HEK293 (cell line): Measurements from ENCODE around the gene FADS1.

Experiments used
- HOXA7 ChIP-seq: sonication (generic); formaldehyde crosslinking; IDR thresholded peaks from 2 replicates; pipeline ENCODE4 v1.8.1; 2022; ENCODE audit warnings: missing genetic modification reagents, borderline replicate concordance
- SP2 ChIP-seq: fragments of 450-650 bp; formaldehyde crosslinking; IDR thresholded peaks from 2 replicates; pipeline ENCODE4 v1.5.1; 2016; ENCODE audit warnings: missing biosample characterization, missing genetic modification characterization
- ZNF121 ChIP-seq: fragments of 450-650 bp; formaldehyde crosslinking; IDR thresholded peaks from 2 replicates; pipeline ENCODE4 v1.5.1; 2016; ENCODE audit warnings: missing biosample characterization, missing genetic modification characterization
- ZNF488 ChIP-seq: fragments of 450-650 bp; formaldehyde crosslinking; IDR thresholded peaks from 2 replicates; pipeline ENCODE4 v1.5.1; 2016; ENCODE audit warnings: missing biosample characterization, missing genetic modification characterization
- ZNF624 ChIP-seq: fragments of 450-650 bp; formaldehyde crosslinking; IDR thresholded peaks from 2 replicates; pipeline ENCODE4 v1.5.1; 2017; ENCODE audit warnings: missing biosample characterization, missing genetic modification characterization
- TF ChIP-seq, protein P1 (sequence below): fragments of 450-650 bp; formaldehyde crosslinking; IDR thresholded peaks from 2 replicates; pipeline ENCODE4 v1.5.1; 2016; ENCODE audit warnings: missing biosample characterization, missing genetic modification characterization
- TF ChIP-seq, protein P2 (sequence below): fragments of 450-650 bp; formaldehyde crosslinking; IDR thresholded peaks from 2 replicates; pipeline ENCODE4 v1.5.1; 2016; ENCODE audit warnings: missing biosample characterization, missing genetic modification characterization
- TF ChIP-seq, protein P3 (sequence below): fragments of 450-650 bp; formaldehyde crosslinking; IDR thresholded peaks from 2 replicates; pipeline ENCODE4 v1.5.1; 2016; ENCODE audit warnings: missing biosample characterization, missing genetic modification characterization

- TF ChIP-seq, protein P1, sequence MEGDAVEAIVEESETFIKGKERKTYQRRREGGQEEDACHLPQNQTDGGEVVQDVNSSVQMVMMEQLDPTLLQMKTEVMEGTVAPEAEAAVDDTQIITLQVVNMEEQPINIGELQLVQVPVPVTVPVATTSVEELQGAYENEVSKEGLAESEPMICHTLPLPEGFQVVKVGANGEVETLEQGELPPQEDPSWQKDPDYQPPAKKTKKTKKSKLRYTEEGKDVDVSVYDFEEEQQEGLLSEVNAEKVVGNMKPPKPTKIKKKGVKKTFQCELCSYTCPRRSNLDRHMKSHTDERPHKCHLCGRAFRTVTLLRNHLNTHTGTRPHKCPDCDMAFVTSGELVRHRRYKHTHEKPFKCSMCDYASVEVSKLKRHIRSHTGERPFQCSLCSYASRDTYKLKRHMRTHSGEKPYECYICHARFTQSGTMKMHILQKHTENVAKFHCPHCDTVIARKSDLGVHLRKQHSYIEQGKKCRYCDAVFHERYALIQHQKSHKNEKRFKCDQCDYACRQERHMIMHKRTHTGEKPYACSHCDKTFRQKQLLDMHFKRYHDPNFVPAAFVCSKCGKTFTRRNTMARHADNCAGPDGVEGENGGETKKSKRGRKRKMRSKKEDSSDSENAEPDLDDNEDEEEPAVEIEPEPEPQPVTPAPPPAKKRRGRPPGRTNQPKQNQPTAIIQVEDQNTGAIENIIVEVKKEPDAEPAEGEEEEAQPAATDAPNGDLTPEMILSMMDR (tag by site-specific recombination): no peak
- TF ChIP-seq, protein P2, sequence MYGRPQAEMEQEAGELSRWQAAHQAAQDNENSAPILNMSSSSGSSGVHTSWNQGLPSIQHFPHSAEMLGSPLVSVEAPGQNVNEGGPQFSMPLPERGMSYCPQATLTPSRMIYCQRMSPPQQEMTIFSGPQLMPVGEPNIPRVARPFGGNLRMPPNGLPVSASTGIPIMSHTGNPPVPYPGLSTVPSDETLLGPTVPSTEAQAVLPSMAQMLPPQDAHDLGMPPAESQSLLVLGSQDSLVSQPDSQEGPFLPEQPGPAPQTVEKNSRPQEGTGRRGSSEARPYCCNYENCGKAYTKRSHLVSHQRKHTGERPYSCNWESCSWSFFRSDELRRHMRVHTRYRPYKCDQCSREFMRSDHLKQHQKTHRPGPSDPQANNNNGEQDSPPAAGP (tag by site-specific recombination): no peak
- TF ChIP-seq ZNF121 (tag by site-specific recombination): no peak
- no peak for TF ChIP-seq ZNF488 (tag by site-specific recombination)
- TF ChIP-seq SP2 (tag by site-specific recombination): no peak
- TF ChIP-seq, protein P3, sequence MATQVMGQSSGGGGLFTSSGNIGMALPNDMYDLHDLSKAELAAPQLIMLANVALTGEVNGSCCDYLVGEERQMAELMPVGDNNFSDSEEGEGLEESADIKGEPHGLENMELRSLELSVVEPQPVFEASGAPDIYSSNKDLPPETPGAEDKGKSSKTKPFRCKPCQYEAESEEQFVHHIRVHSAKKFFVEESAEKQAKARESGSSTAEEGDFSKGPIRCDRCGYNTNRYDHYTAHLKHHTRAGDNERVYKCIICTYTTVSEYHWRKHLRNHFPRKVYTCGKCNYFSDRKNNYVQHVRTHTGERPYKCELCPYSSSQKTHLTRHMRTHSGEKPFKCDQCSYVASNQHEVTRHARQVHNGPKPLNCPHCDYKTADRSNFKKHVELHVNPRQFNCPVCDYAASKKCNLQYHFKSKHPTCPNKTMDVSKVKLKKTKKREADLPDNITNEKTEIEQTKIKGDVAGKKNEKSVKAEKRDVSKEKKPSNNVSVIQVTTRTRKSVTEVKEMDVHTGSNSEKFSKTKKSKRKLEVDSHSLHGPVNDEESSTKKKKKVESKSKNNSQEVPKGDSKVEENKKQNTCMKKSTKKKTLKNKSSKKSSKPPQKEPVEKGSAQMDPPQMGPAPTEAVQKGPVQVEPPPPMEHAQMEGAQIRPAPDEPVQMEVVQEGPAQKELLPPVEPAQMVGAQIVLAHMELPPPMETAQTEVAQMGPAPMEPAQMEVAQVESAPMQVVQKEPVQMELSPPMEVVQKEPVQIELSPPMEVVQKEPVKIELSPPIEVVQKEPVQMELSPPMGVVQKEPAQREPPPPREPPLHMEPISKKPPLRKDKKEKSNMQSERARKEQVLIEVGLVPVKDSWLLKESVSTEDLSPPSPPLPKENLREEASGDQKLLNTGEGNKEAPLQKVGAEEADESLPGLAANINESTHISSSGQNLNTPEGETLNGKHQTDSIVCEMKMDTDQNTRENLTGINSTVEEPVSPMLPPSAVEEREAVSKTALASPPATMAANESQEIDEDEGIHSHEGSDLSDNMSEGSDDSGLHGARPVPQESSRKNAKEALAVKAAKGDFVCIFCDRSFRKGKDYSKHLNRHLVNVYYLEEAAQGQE (tag by site-specific recombination): no peak
- TF ChIP-seq HOXA7 (CRISPR knock-in tag): no peak
- no peak for TF ChIP-seq ZNF624 (tag by site-specific recombination)
Measured at GRCh38 chr11:61773809-61774208, 43.0 kb downstream of the FADS1 start.
